ENCODE data around the gene CSNK1D.

Gene CSNK1D

GRCh38 chr17:82226146-82226808 lies 47.2 kb downstream of the CSNK1D start:
- H3K4me3 ChIP-seq (ENCODE audit: low read length), result no peak overlapping the region
- DNase-seq (ENCODE audit: low read depth, low spot score), result no peak

GRCh38 chr17:82225368-82226029 lies 48.0 kb downstream of the CSNK1D start:
- no peak for DNase-seq (ENCODE audit: low read depth, low spot score)
- H3K4me3 ChIP-seq (ENCODE audit: low read length), result no peak overlapping the region

GRCh38 chr17:82224666-82225065 lies 48.8 kb downstream of the CSNK1D start:
- no peak overlapping the region for H3K4me3 ChIP-seq (ENCODE audit: low read length)
- DNase-seq (ENCODE audit: low read depth, low spot score), result no peak

- DNase-seq (ENCODE audit: low read depth, low spot score), result no peak
- H3K4me3 ChIP-seq (ENCODE audit: low read length), result no peak overlapping the region
Observed at GRCh38 chr17:82223517-82223916, 50.0 kb downstream of the CSNK1D start.

GRCh38 chr17:82222816-82223215 lies 50.7 kb downstream of the CSNK1D start:
- no peak for DNase-seq (ENCODE audit: low read depth, low spot score)
- no peak overlapping the region for H3K4me3 ChIP-seq (ENCODE audit: low read length)

GRCh38 chr17:82221341-82221902 lies 52.1 kb downstream of the CSNK1D start:
- DNase-seq (ENCODE audit: low read depth, low spot score), result no peak
- no peak overlapping the region for H3K4me3 ChIP-seq (ENCODE audit: low read length)

- no peak for DNase-seq (ENCODE audit: low read depth, low spot score)
Observed at GRCh38 chr17:82219753-82220709, 53.5 kb downstream of the CSNK1D start.

GRCh38 chr17:82219083-82219482 lies 54.4 kb downstream of the CSNK1D start:
- no peak overlapping the region for H3K4me3 ChIP-seq (ENCODE audit: low read length)
- DNase-seq (ENCODE audit: low read depth, low spot score), result no peak

More at GRCh38 chr17:82219753-82220709, 53.5 kb downstream of the CSNK1D start:
- no peak overlapping the region for H3K4me3 ChIP-seq (ENCODE audit: low read length)

- DNase-seq (ENCODE audit: low read depth, low spot score), result no peak
- no peak overlapping the region for H3K4me3 ChIP-seq (ENCODE audit: low read length)
Observed at GRCh38 chr17:82218349-82219075, 55.0 kb downstream of the CSNK1D start.

GRCh38 chr17:82217530-82218204 lies 55.8 kb downstream of the CSNK1D start:
- H3K4me3 ChIP-seq (ENCODE audit: low read length), result no peak overlapping the region

GRCh38 chr17:82217120-82217529 lies 56.4 kb downstream of the CSNK1D start:
- no peak for DNase-seq (ENCODE audit: low read depth, low spot score)
- no peak overlapping the region for H3K4me3 ChIP-seq (ENCODE audit: low read length)

More at GRCh38 chr17:82217530-82218204, 55.8 kb downstream of the CSNK1D start:
- DNase-seq (ENCODE audit: low read depth, low spot score), result no peak

GRCh38 chr17:82216301-82217119 lies 57.0 kb downstream of the CSNK1D start:
- no peak for DNase-seq (ENCODE audit: low read depth, low spot score)

GRCh38 chr17:82215972-82216300 lies 57.6 kb downstream of the CSNK1D start:
- DNase-seq (ENCODE audit: low read depth, low spot score), result no peak
- H3K4me3 ChIP-seq (ENCODE audit: low read length), result no peak overlapping the region

More at GRCh38 chr17:82216301-82217119, 57.0 kb downstream of the CSNK1D start:
- no peak overlapping the region for H3K4me3 ChIP-seq (ENCODE audit: low read length)

- no peak overlapping the region for H3K4me3 ChIP-seq (ENCODE audit: low read length)
- DNase-seq (ENCODE audit: low read depth, low spot score), result no peak
Observed at GRCh38 chr17:82215095-82215971, 58.2 kb downstream of the CSNK1D start.

- no peak for DNase-seq (ENCODE audit: low read depth, low spot score)
- no peak overlapping the region for H3K4me3 ChIP-seq (ENCODE audit: low read length)
Observed at GRCh38 chr17:82214012-82214628, 59.4 kb downstream of the CSNK1D start.
